ENCODE results near the gene ARHGAP45. TPM values are rescaled to one million over a fixed set of nuclear protein-coding genes. Genes with fewer than 3 reads are reported as not detected.

Gene ARHGAP45
- total RNA-seq, 1 donor from 2014 or later, result 10.7 TPM

- DNase-seq, result no peak
Measured at GRCh38 chr19:1136201-1136600, 69.2 kb downstream of the ARHGAP45 start.

Small RNAs within 50 kb of the gene (small RNA-seq; reads per million reads assigned to genes)
- gene RNU6-2 (ENCODE audit: low replicate concordance), result 0.45 reads per million, percentile 56 among the genes with 10 or more reads in this experiment

Other genes starting within 250 kb of the ARHGAP45 start
- gene PLPPR3, start 245.2 kb upstream of the ARHGAP45 start, total RNA-seq, result 0.89 TPM
- 12.8 TPM for gene AZU1, start 239.3 kb upstream of the ARHGAP45 start, total RNA-seq
- gene PRTN3, start 226.2 kb upstream of the ARHGAP45 start, total RNA-seq, result 28.9 TPM
- 24.0 TPM for gene ELANE, start 214.9 kb upstream of the ARHGAP45 start, total RNA-seq
- 79.1 TPM for gene CFD, start 207.5 kb upstream of the ARHGAP45 start, total RNA-seq
- gene MED16, start 174.0 kb upstream of the ARHGAP45 start, total RNA-seq, result 16.5 TPM
- gene RNU6-9, start 173.7 kb upstream of the ARHGAP45 start, total RNA-seq, result not detected
- 28.7 TPM for gene R3HDM4, start 153.9 kb upstream of the ARHGAP45 start, total RNA-seq
- gene KISS1R, start 149.8 kb upstream of the ARHGAP45 start, total RNA-seq, result not detected
- 12.8 TPM for gene ARID3A, start 141.1 kb upstream of the ARHGAP45 start, total RNA-seq
- 34.1 TPM for gene WDR18, start 82.8 kb upstream of the ARHGAP45 start, total RNA-seq
- gene GRIN3B, start 66.7 kb upstream of the ARHGAP45 start, total RNA-seq, result 0.20 TPM
- 40.6 TPM for gene TMEM259, start 46.0 kb upstream of the ARHGAP45 start, total RNA-seq
- gene RNU6-2, start 45.6 kb upstream of the ARHGAP45 start, total RNA-seq, result not detected
- 58.2 TPM for gene CNN2, start 40.6 kb upstream of the ARHGAP45 start, total RNA-seq
- 4.8 TPM for gene ABCA7, start 27.1 kb upstream of the ARHGAP45 start, total RNA-seq
- gene POLR2E, start 28.2 kb downstream of the ARHGAP45 start, total RNA-seq, result 47.1 TPM
- 105 TPM for gene GPX4, start 36.8 kb downstream of the ARHGAP45 start, total RNA-seq
- gene SBNO2, start 107.1 kb downstream of the ARHGAP45 start, total RNA-seq, result 23.1 TPM
- 37.3 TPM for gene STK11, start 138.6 kb downstream of the ARHGAP45 start, total RNA-seq
- 1.9 TPM for gene CBARP, start 170.8 kb downstream of the ARHGAP45 start, total RNA-seq
- gene ATP5F1D, start 174.6 kb downstream of the ARHGAP45 start, total RNA-seq, result 22.9 TPM
- 19.7 TPM for gene MIDN, start 181.4 kb downstream of the ARHGAP45 start, total RNA-seq
- 267 TPM for gene CIRBP, start 202.2 kb downstream of the ARHGAP45 start, total RNA-seq
- 6.4 TPM for gene FAM174C, start 208.4 kb downstream of the ARHGAP45 start, total RNA-seq
- 0.39 TPM for gene EFNA2, start 218.7 kb downstream of the ARHGAP45 start, total RNA-seq

All from skin of body (tissue), 3 donors.